Measurements from ENCODE around the gene CCDC110.

DNA sequence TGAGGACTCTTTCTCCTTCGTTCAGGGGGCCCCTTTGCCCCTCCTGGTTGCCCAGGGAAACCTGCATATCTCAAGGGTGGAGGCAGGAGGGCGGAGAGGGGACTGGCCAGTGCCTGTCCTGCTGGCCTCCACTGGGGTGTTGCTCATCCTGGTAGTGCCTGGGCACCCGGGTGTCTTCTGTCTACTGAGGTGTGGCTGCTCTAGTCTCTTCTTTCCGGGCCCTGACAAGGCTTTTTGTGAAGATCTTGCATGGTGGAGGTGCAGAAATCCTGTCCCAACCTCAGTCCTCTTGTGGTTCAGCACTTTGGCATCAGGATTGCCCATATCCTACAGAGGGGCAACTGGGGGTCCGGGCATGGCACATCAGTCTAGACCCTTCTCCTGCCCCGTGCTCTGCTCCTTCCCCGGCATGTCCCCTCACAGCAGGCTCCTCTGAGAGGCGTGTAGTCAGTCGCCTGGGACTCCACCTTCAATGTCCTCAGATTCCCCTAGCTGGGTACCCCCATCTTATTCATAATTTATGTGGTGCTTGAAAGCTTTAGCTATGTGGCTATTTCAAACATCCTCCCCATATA, 1.9 kb downstream of the CCDC110 start:
- TF ChIP-seq, protein P1, sequence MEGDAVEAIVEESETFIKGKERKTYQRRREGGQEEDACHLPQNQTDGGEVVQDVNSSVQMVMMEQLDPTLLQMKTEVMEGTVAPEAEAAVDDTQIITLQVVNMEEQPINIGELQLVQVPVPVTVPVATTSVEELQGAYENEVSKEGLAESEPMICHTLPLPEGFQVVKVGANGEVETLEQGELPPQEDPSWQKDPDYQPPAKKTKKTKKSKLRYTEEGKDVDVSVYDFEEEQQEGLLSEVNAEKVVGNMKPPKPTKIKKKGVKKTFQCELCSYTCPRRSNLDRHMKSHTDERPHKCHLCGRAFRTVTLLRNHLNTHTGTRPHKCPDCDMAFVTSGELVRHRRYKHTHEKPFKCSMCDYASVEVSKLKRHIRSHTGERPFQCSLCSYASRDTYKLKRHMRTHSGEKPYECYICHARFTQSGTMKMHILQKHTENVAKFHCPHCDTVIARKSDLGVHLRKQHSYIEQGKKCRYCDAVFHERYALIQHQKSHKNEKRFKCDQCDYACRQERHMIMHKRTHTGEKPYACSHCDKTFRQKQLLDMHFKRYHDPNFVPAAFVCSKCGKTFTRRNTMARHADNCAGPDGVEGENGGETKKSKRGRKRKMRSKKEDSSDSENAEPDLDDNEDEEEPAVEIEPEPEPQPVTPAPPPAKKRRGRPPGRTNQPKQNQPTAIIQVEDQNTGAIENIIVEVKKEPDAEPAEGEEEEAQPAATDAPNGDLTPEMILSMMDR (IDR thresholded peaks at IDR 0.05) = no peak
- TF ChIP-seq POLR2A (IDR thresholded peaks at IDR 0.05) = no peak

All from gastroesophageal sphincter (tissue), 3 donors.